ENCODE data around the gene SLC6A5. TPM values are rescaled to one million over a fixed set of nuclear protein-coding genes. Genes with fewer than 3 reads are reported as not detected.

The SLC6A5 gene
- polyA plus RNA-seq, 1 of the 3 experiments (the other 2 are of a cell fraction): not detected

GRCh38 chr11:20610825-20611224, 11.4 kb downstream of the SLC6A5 start:
- Histone ChIP-seq H3K79me2 (ENCODE audit: insufficient read depth) (no peaks in the 10 kb centered on the region), H3K27me3 (ENCODE audit: insufficient read depth) (no peaks in the 10 kb centered on the region), H3K4me2 (no peak overlapping the region), H3F3A (replicated peaks; ENCODE audit: insufficient read depth) (no peaks in the 10 kb centered on the region), H3K9me2 (no peaks in the 10 kb centered on the region), H2AFZ (ENCODE audit: low read depth) (no peak overlapping the region), H3K9me3 (no peaks in the 10 kb centered on the region), H3K4me1 (ENCODE audit: control insufficient read depth in 1 of 2, insufficient read depth in 2 of 2, low read depth in 1 of 2, low read length in 1 of 2) (peaks cover 0 to 19% of the 10 kb centered on the region in 2 experiments; a peak in 1 of 4 replicates), H3K9ac (no peak overlapping the region), H4K20me1 (ENCODE audit: insufficient read depth) (no peaks in the 10 kb centered on the region), H3K4me3 (ENCODE audit: low read depth in 2 of 2, low read length in 1 of 2) (no peak overlapping the region), H3K27ac (ENCODE audit: low read depth in 2 of 2, low read length in 1 of 2) (no peak overlapping the region), H3K36me3 (replicated peaks in 1 of 2; ENCODE audit: control insufficient read depth in 1 of 2, insufficient read depth in 2 of 2, low read length in 1 of 2) (no peaks in the 10 kb centered on the region)
- CTCF ChIA-PET: interaction anchor here (0.6 to 5.7 kb wide), 26 partner anchors 7 to 1539 kb away, joined by 3 to 89 read pairs (median 8); partner anchors contain the start of gene PRMT3
- POLR2A ChIA-PET: interaction anchor here (1.6 kb wide), 1 partner anchor 214 kb away, joined by 5 read pairs; no protein-coding TSS in a partner anchor
- 46% methylated on average over 3 of the region's 3 CpGs for WGBS (ENCODE audit: low lambda C conversion rate)
- DNase-seq: no peak
- TF ChIP-seq POLR2AphosphoS5 (IDR thresholded peaks at IDR 0.05; ENCODE audit: low read depth, low read length) (no peak), USF1 (IDR thresholded peaks at IDR 0.05; ENCODE audit: borderline replicate concordance, low read depth) (no peak), TCF12 (IDR thresholded peaks at IDR 0.05) (no peak), SIN3A (IDR thresholded peaks at IDR 0.05; ENCODE audit: borderline replicate concordance, low read depth, low read length) (no peak), MEF2A (IDR thresholded peaks at IDR 0.05; ENCODE audit: borderline replicate concordance, low read depth) (no peak), EZH2phosphoT487 (IDR thresholded peaks at IDR 0.05; ENCODE audit: borderline replicate concordance, low read depth) (no peak), TAF1 (IDR thresholded peaks at IDR 0.05; ENCODE audit: borderline replicate concordance, low read depth, low read length) (no peak), GABPA (IDR thresholded peaks at IDR 0.05; ENCODE audit: low read depth) (no peak), FOXJ3 (CRISPR knock-in tag; IDR thresholded peaks at IDR 0.05) (no peak), RFX5 (IDR thresholded peaks at IDR 0.05; ENCODE audit: low read length) (no peak), RAD21 (IDR thresholded peaks at IDR 0.05; ENCODE audit: low read length) (no peak), YY1 (IDR thresholded peaks at IDR 0.05; ENCODE audit: low read depth) (no peak), JUND (IDR thresholded peaks at IDR 0.05) (no peak), RCOR1 (IDR thresholded peaks at IDR 0.05; ENCODE audit: low read length) (no peak), MXI1 (IDR thresholded peaks at IDR 0.05; ENCODE audit: low read depth, low read length) (no peak), FOSL2 (IDR thresholded peaks at IDR 0.05; ENCODE audit: borderline replicate concordance, low read depth) (no peak), CTCF (IDR thresholded peaks at IDR 0.05) (no peak), USF2 (IDR thresholded peaks at IDR 0.05; ENCODE audit: borderline replicate concordance, low read depth, low read length) (no peak), NFIC (IDR thresholded peaks at IDR 0.05; ENCODE audit: borderline replicate concordance) (no peak), IRF3 (IDR thresholded peaks at IDR 0.05; ENCODE audit: low read depth, low read length) (no peak)

Data from SK-N-SH (cell line).